ENCODE data around the gene LYRM2. TPM values are rescaled to one million over a fixed set of nuclear protein-coding genes. Genes with fewer than 3 reads are reported as not detected.

LYRM2 gene
- total RNA-seq (13.3 and 14.1 TPM in 2 replicates), polyA plus RNA-seq (39.6 and 59.5 TPM in 2 replicates)

GRCh38 chr6:89638320-89639195, at the start of gene LYRM2:
Gene LYRM2, minus strand, starts transcription at chr6:89638747. Its CDS starts 31 bp downstream, at chr6:89638716.
- no peaks in the 10 kb centered on the region for H3K4me1 ChIP-seq (ENCODE audit: low read depth)
- H3K27ac ChIP-seq: peak within 1 kb of the TSS; percentile 74
- peak; percentile 95 to 96 for DNase-seq (ENCODE audit: low read depth in 1 of 2, low spot score in 1 of 2)
- H3K27me3 ChIP-seq: no peaks in the 10 kb centered on the region
- TF ChIP-seq CTCF (IDR thresholded peaks at IDR 0.05; ENCODE audit: low read depth, low read length): no peak
- no peaks in the 10 kb centered on the region for H3K9me3 ChIP-seq (ENCODE audit: low read depth)
- H3K4me3 ChIP-seq: peak within 1 kb of the TSS; percentile 59
- H3K36me3 ChIP-seq: peaks cover 2% of the 10 kb centered on the region

- Histone ChIP-seq H3K27ac (no peak overlapping the region), H3K9me3 (ENCODE audit: low read depth) (no peaks in the 10 kb centered on the region), H3K36me3 (peaks cover 36% of the 10 kb centered on the region), H3K27me3 (no peaks in the 10 kb centered on the region), H3K4me3 (no peak overlapping the region), H3K4me1 (ENCODE audit: low read depth) (no peaks in the 10 kb centered on the region)
- no peak for TF ChIP-seq CTCF (IDR thresholded peaks at IDR 0.05; ENCODE audit: low read depth, low read length)
- DNase-seq (ENCODE audit: low read depth in 1 of 2, low spot score in 1 of 2): no peak
Observed at GRCh38 chr6:89688328-89688727, 49.8 kb upstream of the LYRM2 start.

- Histone ChIP-seq H3K4me3 (no peak overlapping the region), H3K4me1 (ENCODE audit: low read depth) (no peaks in the 10 kb centered on the region), H3K9me3 (ENCODE audit: low read depth) (no peaks in the 10 kb centered on the region), H3K27ac (no peak overlapping the region), H3K36me3 (peaks cover 32% of the 10 kb centered on the region), H3K27me3 (no peaks in the 10 kb centered on the region)
- DNase-seq (ENCODE audit: low read depth in 1 of 2, low spot score in 1 of 2): no peak
- no peak for TF ChIP-seq CTCF (IDR thresholded peaks at IDR 0.05; ENCODE audit: low read depth, low read length)
Observed at GRCh38 chr6:89685311-89685710, 46.8 kb upstream of the LYRM2 start.

GRCh38 chr6:89682991-89683390, 44.4 kb upstream of the LYRM2 start:
- no peaks in the 10 kb centered on the region for H3K4me1 ChIP-seq (ENCODE audit: low read depth)
- no peak for TF ChIP-seq CTCF (IDR thresholded peaks at IDR 0.05; ENCODE audit: low read depth, low read length)
- no peaks in the 10 kb centered on the region for H3K27me3 ChIP-seq
- H3K4me3 ChIP-seq: no peak overlapping the region
- DNase-seq (ENCODE audit: low read depth in 1 of 2, low spot score in 1 of 2): no peak
- H3K9me3 ChIP-seq (ENCODE audit: low read depth): no peaks in the 10 kb centered on the region
- H3K27ac ChIP-seq: no peak overlapping the region
- H3K36me3 ChIP-seq: peaks cover 51% of the 10 kb centered on the region

DNA sequence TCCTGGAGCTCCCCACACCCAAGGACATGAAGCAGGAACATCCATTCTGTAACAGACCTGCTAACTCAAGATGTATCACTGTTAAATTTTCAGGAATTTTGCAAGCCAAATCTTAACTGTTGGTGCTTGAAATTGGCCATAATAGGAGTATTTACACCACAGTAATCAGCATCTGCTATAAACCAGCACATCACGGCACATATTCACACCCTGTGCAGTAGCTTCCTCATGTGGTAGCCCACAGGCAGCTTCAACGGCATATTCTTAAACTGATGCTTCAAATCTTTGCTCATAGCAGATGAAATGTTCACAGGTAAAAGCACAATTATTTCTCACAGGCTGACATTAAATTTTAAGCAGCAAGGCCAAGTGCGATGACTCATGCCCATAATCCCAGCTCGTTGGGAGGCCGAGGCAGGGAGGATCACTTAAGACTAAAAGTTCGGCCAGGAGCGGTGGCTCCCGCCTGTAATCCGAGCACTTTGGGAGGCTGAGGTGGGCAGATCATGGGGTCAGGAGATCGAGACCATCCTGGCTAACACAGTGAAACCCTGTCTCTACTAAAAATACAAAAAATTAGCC, 43.5 kb upstream of the LYRM2 start:
- no peak for DNase-seq (ENCODE audit: low read depth in 1 of 2, low spot score in 1 of 2)
- H3K4me1 ChIP-seq (ENCODE audit: low read depth): no peaks in the 10 kb centered on the region
- H3K9me3 ChIP-seq (ENCODE audit: low read depth): no peaks in the 10 kb centered on the region
- H3K4me3 ChIP-seq: no peak overlapping the region
- peaks cover 53% of the 10 kb centered on the region for H3K36me3 ChIP-seq
- H3K27ac ChIP-seq: no peak overlapping the region
- no peak for TF ChIP-seq CTCF (IDR thresholded peaks at IDR 0.05; ENCODE audit: low read depth, low read length)
- no peaks in the 10 kb centered on the region for H3K27me3 ChIP-seq

Data from cardiac muscle cell (in vitro differentiated cells and primary cell).